ENCODE data around the gene ATP8B1.
"Not testable (repeated sequence)": the region's sequence is repeated elsewhere in the genome, so short reads cannot be mapped to it uniquely, and the experiment has no call there.

- TF ChIP-seq CTCF, POLR2A (IDR thresholded peaks at IDR 0.05): not testable (repeated sequence)
These were observed 44.3 kb upstream of the ATP8B1 start for GRCh38 chr18:57847431-57847830.
